ENCODE measurements around the gene ATXN1.

GRCh38 chr6:16542070-16542469, 219.2 kb downstream of the ATXN1 start:
- no peak for TF ChIP-seq CTCF (IDR thresholded peaks at IDR 0.05; ENCODE audit: insufficient read depth, low read length, poor library complexity, severe bottlenecking)
- TF ChIP-seq EZH2phosphoT487 (conservative IDR thresholded peaks at IDR 0.05; ENCODE audit: low read length): no peak
